ENCODE data around the gene CDK8.

Gene CDK8

GRCh38 chr13:26236296-26236695, 17.6 kb upstream of the CDK8 start:
- no peaks in the 10 kb centered on the region for H3K36me3 ChIP-seq (ENCODE audit: insufficient read depth, low read length)
- no peak overlapping the region for H3K9ac ChIP-seq (ENCODE audit: low read length)
- H3K4me2 ChIP-seq (ENCODE audit: low read length) = no peak overlapping the region
- H3K9me3 ChIP-seq (ENCODE audit: low read length) = no peaks in the 10 kb centered on the region
- no peaks in the 10 kb centered on the region for H3K9me2 ChIP-seq (ENCODE audit: low read depth, low read length)
- no peaks in the 10 kb centered on the region for H4K20me1 ChIP-seq (ENCODE audit: insufficient read depth, low read length)
- no peak overlapping the region for H3K4me3 ChIP-seq (ENCODE audit: low read depth, low read length, poor library complexity, severe bottlenecking)
- H3K27ac ChIP-seq (ENCODE audit: low read depth, low read length, poor library complexity, severe bottlenecking) = no peak overlapping the region
- H3K27me3 ChIP-seq (ENCODE audit: insufficient read depth, low read length) = no peaks in the 10 kb centered on the region
- no peaks in the 10 kb centered on the region for H3K4me1 ChIP-seq (ENCODE audit: insufficient read depth, low read length, severe bottlenecking)
- TF ChIP-seq EZH2 (IDR thresholded peaks at IDR 0.05; ENCODE audit: borderline replicate concordance, low read length) = no peak
- TF ChIP-seq, protein P1, sequence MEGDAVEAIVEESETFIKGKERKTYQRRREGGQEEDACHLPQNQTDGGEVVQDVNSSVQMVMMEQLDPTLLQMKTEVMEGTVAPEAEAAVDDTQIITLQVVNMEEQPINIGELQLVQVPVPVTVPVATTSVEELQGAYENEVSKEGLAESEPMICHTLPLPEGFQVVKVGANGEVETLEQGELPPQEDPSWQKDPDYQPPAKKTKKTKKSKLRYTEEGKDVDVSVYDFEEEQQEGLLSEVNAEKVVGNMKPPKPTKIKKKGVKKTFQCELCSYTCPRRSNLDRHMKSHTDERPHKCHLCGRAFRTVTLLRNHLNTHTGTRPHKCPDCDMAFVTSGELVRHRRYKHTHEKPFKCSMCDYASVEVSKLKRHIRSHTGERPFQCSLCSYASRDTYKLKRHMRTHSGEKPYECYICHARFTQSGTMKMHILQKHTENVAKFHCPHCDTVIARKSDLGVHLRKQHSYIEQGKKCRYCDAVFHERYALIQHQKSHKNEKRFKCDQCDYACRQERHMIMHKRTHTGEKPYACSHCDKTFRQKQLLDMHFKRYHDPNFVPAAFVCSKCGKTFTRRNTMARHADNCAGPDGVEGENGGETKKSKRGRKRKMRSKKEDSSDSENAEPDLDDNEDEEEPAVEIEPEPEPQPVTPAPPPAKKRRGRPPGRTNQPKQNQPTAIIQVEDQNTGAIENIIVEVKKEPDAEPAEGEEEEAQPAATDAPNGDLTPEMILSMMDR (IDR thresholded peaks at IDR 0.05; ENCODE audit: low read length) = no peak
- no peaks in the 10 kb centered on the region for H3F3A ChIP-seq (ENCODE audit: insufficient read depth, low read length)
- H2AFZ ChIP-seq (ENCODE audit: low read length) = no peak overlapping the region
- no peaks in the 10 kb centered on the region for H3K79me2 ChIP-seq (ENCODE audit: insufficient read depth, low read length)

DNA sequence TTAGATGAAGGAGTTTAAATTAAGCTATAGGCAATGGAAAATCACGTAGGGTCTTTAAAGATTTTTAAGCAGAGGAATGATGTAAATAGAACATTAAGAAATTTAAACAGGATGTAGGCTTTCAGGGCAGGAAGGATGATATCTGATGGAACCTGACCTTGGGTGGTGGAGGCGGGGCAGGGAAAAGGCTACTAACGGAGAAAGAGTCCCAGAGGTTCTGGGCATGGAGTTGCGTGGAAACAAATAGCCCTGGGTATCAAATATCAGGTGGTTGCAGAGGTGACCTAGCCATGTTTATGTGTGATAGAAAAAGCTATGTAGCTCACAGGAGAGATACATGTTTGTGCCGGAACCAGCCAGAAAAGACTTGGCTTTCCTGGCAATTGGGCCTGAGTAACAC, 7.8 kb upstream of the CDK8 start:
- TF ChIP-seq EZH2 (IDR thresholded peaks at IDR 0.05; ENCODE audit: borderline replicate concordance, low read length) = no peak
- TF ChIP-seq, protein P1 (IDR thresholded peaks at IDR 0.05; ENCODE audit: low read length) = no peak
- Histone ChIP-seq H3K9me2 (ENCODE audit: low read depth, low read length) (no peaks in the 10 kb centered on the region), H3F3A (ENCODE audit: insufficient read depth, low read length) (no peaks in the 10 kb centered on the region), H3K9me3 (ENCODE audit: low read length) (peaks cover 3% of the 10 kb centered on the region; the same call in 1 of the 2 replicates), H3K27me3 (ENCODE audit: insufficient read depth, low read length) (no peaks in the 10 kb centered on the region), H3K9ac (ENCODE audit: low read length) (no peak overlapping the region), H3K79me2 (ENCODE audit: insufficient read depth, low read length) (no peaks in the 10 kb centered on the region), H3K4me3 (ENCODE audit: low read depth, low read length, poor library complexity, severe bottlenecking) (no peak overlapping the region), H3K27ac (ENCODE audit: low read depth, low read length, poor library complexity, severe bottlenecking) (no peak overlapping the region), H3K4me1 (ENCODE audit: insufficient read depth, low read length, severe bottlenecking) (no peaks in the 10 kb centered on the region), H2AFZ (ENCODE audit: low read length) (no peak overlapping the region), H3K36me3 (ENCODE audit: insufficient read depth, low read length) (no peaks in the 10 kb centered on the region), H4K20me1 (ENCODE audit: insufficient read depth, low read length) (no peaks in the 10 kb centered on the region), H3K4me2 (ENCODE audit: low read length) (no peak overlapping the region)

DNA sequence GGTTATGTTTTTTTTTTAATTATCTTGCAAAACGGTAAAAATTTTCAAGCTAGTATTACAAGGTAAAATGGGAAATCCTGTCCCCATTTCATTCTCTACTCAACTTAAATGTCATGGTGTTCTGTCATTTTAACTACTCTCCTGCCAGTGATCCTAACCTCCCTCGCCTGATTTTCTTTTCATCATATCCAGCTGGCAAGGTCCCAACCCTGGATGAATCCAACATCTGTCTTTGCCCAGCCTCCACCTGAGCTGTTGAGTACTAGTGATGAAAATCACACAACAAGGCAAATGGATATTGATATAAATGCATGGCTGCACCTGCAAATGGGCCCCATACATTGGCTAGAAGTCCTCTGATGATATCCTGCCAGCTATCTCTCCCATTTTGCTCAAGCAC, 6.9 kb upstream of the CDK8 start:
- Histone ChIP-seq H3K4me3 (ENCODE audit: low read depth, low read length, poor library complexity, severe bottlenecking) (no peak overlapping the region), H3F3A (ENCODE audit: insufficient read depth, low read length) (no peaks in the 10 kb centered on the region), H3K9me2 (ENCODE audit: low read depth, low read length) (no peaks in the 10 kb centered on the region), H3K36me3 (ENCODE audit: insufficient read depth, low read length) (no peaks in the 10 kb centered on the region), H2AFZ (ENCODE audit: low read length) (no peak overlapping the region), H4K20me1 (ENCODE audit: insufficient read depth, low read length) (no peaks in the 10 kb centered on the region), H3K9ac (ENCODE audit: low read length) (no peak overlapping the region), H3K79me2 (ENCODE audit: insufficient read depth, low read length) (no peaks in the 10 kb centered on the region), H3K27ac (ENCODE audit: low read depth, low read length, poor library complexity, severe bottlenecking) (no peak overlapping the region), H3K4me1 (ENCODE audit: insufficient read depth, low read length, severe bottlenecking) (no peaks in the 10 kb centered on the region), H3K4me2 (ENCODE audit: low read length) (no peak overlapping the region), H3K27me3 (ENCODE audit: insufficient read depth, low read length) (no peaks in the 10 kb centered on the region), H3K9me3 (ENCODE audit: low read length) (peaks cover 3% of the 10 kb centered on the region; the same call in 1 of the 2 replicates)
- TF ChIP-seq, protein P1 (IDR thresholded peaks at IDR 0.05; ENCODE audit: low read length) = no peak
- TF ChIP-seq EZH2 (IDR thresholded peaks at IDR 0.05; ENCODE audit: borderline replicate concordance, low read length) = no peak
